ENCODE results near the gene PDE6H. TPM values are rescaled to one million over a fixed set of nuclear protein-coding genes. Genes with fewer than 3 reads are reported as not detected.

Gene PDE6H
- total and polyA plus RNA-seq, 4 donors = not detected

GRCh38 chr12:14982991-14983390, 10.1 kb downstream of the PDE6H start:
- Histone ChIP-seq H3K9ac (ENCODE audit: low read depth in 1 of 2, low read length in 2 of 2) (no peak overlapping the region), H3K36me3 (ENCODE audit: control insufficient read depth in 4 of 4, insufficient read depth in 3 of 4, low read depth in 1 of 4, low read length in 3 of 4) (no peaks in the 10 kb centered on the region), H3K4me3 (ENCODE audit: low read depth in 1 of 3, low read length in 3 of 3) (no peak overlapping the region), H3K27me3 (ENCODE audit: control insufficient read depth in 4 of 4, insufficient read depth in 4 of 4, low read length in 3 of 4) (no peaks in the 10 kb centered on the region), H3K4me1 (ENCODE audit: control insufficient read depth in 4 of 4, insufficient read depth in 4 of 4, low read length in 3 of 4) (no peaks in the 10 kb centered on the region), H3K9me3 (ENCODE audit: control insufficient read depth in 4 of 4, low read length in 3 of 4) (no peaks in the 10 kb centered on the region), H3K27ac (ENCODE audit: low read depth in 1 of 2, low read length in 2 of 2) (no peak overlapping the region)
- 70% methylated on average over 2 of the region's 2 CpGs for WGBS
- DNase-seq (ENCODE audit: low spot score) = no peak
- TF ChIP-seq TAF1 (conservative IDR thresholded peaks at IDR 0.05) = no peak
- no peak for TF ChIP-seq YY1 (IDR thresholded peaks at IDR 0.05)
- no peak for TF ChIP-seq CTCF (IDR thresholded peaks at IDR 0.05; ENCODE audit: low read depth, low read length, missing input control)
- TF ChIP-seq REST (IDR thresholded peaks at IDR 0.05) = no peak
- TF ChIP-seq RXRA (IDR thresholded peaks at IDR 0.05) = no peak

GRCh38 chr12:14984036-14984435, 11.2 kb downstream of the PDE6H start:
- 69% methylated on average over 1 of the region's 1 CpG for WGBS
- Histone ChIP-seq H3K27me3 (ENCODE audit: control insufficient read depth in 4 of 4, insufficient read depth in 4 of 4, low read length in 3 of 4) (no peaks in the 10 kb centered on the region), H3K27ac (ENCODE audit: low read depth in 1 of 2, low read length in 2 of 2) (no peak overlapping the region), H3K9ac (ENCODE audit: low read depth in 1 of 2, low read length in 2 of 2) (no peak overlapping the region), H3K4me3 (ENCODE audit: low read depth in 1 of 3, low read length in 3 of 3) (no peak overlapping the region), H3K36me3 (ENCODE audit: control insufficient read depth in 4 of 4, insufficient read depth in 3 of 4, low read depth in 1 of 4, low read length in 3 of 4) (no peaks in the 10 kb centered on the region), H3K9me3 (ENCODE audit: control insufficient read depth in 4 of 4, low read length in 3 of 4) (no peaks in the 10 kb centered on the region), H3K4me1 (ENCODE audit: control insufficient read depth in 4 of 4, insufficient read depth in 4 of 4, low read length in 3 of 4) (no peaks in the 10 kb centered on the region)
- no peak for TF ChIP-seq SP1 (IDR thresholded peaks at IDR 0.05)
- TF ChIP-seq RAD21 (IDR thresholded peaks at IDR 0.05) = no peak
- TF ChIP-seq EGR1 (IDR thresholded peaks at IDR 0.05; ENCODE audit: low read depth in 2 of 2) = no peak
- TF ChIP-seq CTCF (IDR thresholded peaks at IDR 0.05; ENCODE audit: low read depth, low read length, missing input control) = no peak
- TF ChIP-seq REST (IDR thresholded peaks at IDR 0.05) = no peak
- no peak for TF ChIP-seq GABPA (IDR thresholded peaks at IDR 0.05 in 1 of 2, conservative IDR thresholded peaks at IDR 0.05 in 1 of 2)
- TF ChIP-seq YY1 (IDR thresholded peaks at IDR 0.05) = no peak
- no peak for DNase-seq (ENCODE audit: low spot score)

Measured in liver (tissue), 9 donors.